CD4-positive, alpha-beta memory T cell (primary cell): ENCODE measurements around the gene TUBB3. TPM values are rescaled to one million over a fixed set of nuclear protein-coding genes. Genes with fewer than 3 reads are reported as not detected.

ENCODE experiments used
- CTCF ChIA-PET: fragments of 350-600 bp; sonication (Branson Sonifier 250); formaldehyde crosslinking; loops from one replicate; lab custom pipeline; 2021; ENCODE audit warnings: inconsistent platforms; ENCODE audit not compliant: partially characterized antibody; lab: Charles Lee
- POLR2A ChIA-PET: fragments of 350-600 bp; sonication (Branson Sonifier 250); formaldehyde crosslinking; loops from one replicate; lab custom pipeline; 2021; ENCODE audit not compliant: partially characterized antibody; lab: Charles Lee
- DNase-seq, 5 donors: peaks; one replicate each; pipeline versions ENCODE4 v3.0.0 to v3.0.0-alpha.2; 2020 to 2022; ENCODE audit warnings: mixed read lengths in 1 of 5
- H3K27ac ChIP-seq: one replicate; pipeline ENCODE4 v1.7.0; 2013; ENCODE audit warnings: low read depth, low read length
- H3K27me3 ChIP-seq: 2 replicates; pipeline ENCODE4 v1.7.0; 2013; ENCODE audit warnings: mild to moderate bottlenecking, low read length, moderate library complexity; ENCODE audit not compliant: insufficient read depth
- H3K36me3 ChIP-seq: 2 replicates; pipeline ENCODE4 v1.7.0; 2013; ENCODE audit warnings: mild to moderate bottlenecking, low read length, moderate library complexity; ENCODE audit not compliant: insufficient read depth
- H3K4me1 ChIP-seq: 2 replicates; pipeline ENCODE4 v1.7.0; 2013; ENCODE audit warnings: mild to moderate bottlenecking, low read length, moderate library complexity; ENCODE audit not compliant: insufficient read depth
- H3K4me3 ChIP-seq, 2 donors: one replicate each; pipeline ENCODE4 v1.7.0; 2013; ENCODE audit warnings: low read length in 2 of 2, mild to moderate bottlenecking in 1 of 2
- H3K9me3 ChIP-seq, 2 donors: one replicate each; pipeline ENCODE4 v1.7.0; 2013; ENCODE audit warnings: low read length in 2 of 2, control low read depth in 1 of 2; ENCODE audit not compliant: control insufficient read depth in 1 of 2
- H3K27ac Mint-ChIP-seq, 7 donors: one replicate each; pipeline ENCODE4 v1.8.0; 2020 to 2021; ENCODE audit warnings: mixed read lengths in 7 of 7, mild to moderate bottlenecking in 6 of 7, inconsistent platforms in 3 of 7, moderate library complexity in 3 of 7
- H3K27me3 Mint-ChIP-seq, 2 donors: one replicate each; pipeline ENCODE4 v1.8.0; 2020 to 2021; ENCODE audit warnings: mixed read lengths in 2 of 2
- H3K36me3 Mint-ChIP-seq, 2 donors: one replicate each; pipeline ENCODE4 v1.8.0; 2020 to 2021; ENCODE audit warnings: mixed read lengths in 2 of 2, inconsistent platforms in 1 of 2, mild to moderate bottlenecking in 1 of 2
- H3K4me1 Mint-ChIP-seq, 4 donors: one replicate each; pipeline ENCODE4 v1.8.0; 2020 to 2021; ENCODE audit warnings: mixed read lengths in 4 of 4, mild to moderate bottlenecking in 1 of 4
- H3K4me3 Mint-ChIP-seq, 8 donors: one replicate each; pipeline ENCODE4 v1.8.0; 2020 to 2021; ENCODE audit warnings: mixed read lengths in 8 of 8, mild to moderate bottlenecking in 7 of 8, moderate library complexity in 6 of 8, inconsistent platforms in 3 of 8
- H3K9me3 Mint-ChIP-seq, 8 donors: one replicate each; pipeline ENCODE4 v1.8.0; 2020 to 2021; ENCODE audit warnings: mixed read lengths in 8 of 8, mild to moderate bottlenecking in 5 of 8, inconsistent platforms in 3 of 8, moderate library complexity in 1 of 8
- intact Hi-C: fragments of 100-400 bp; cut with micrococcal nuclease; formaldehyde crosslinking; loops from one replicate; pipeline ENCODE4 v1.15.1; 2023
- polyA plus RNA-seq, 2 donors: library from polyadenylated mRNA; unstranded; fragments of 300-500 nt; fragmentation: Illumina TruSeq; gene quantifications; one replicate each; pipeline ENCODE4 v1.2.3, GENCODE V29; 2021
- total RNA-seq, 2 experiments: library from RNA; stranded (reverse); gene quantifications; one replicate each; pipeline ENCODE4 v1.2.3, GENCODE V29; 2021

TUBB3 gene
- total and polyA plus RNA-seq, 4 experiments from 2014 or later, result 0.73 TPM; not detected in 3

DNA sequence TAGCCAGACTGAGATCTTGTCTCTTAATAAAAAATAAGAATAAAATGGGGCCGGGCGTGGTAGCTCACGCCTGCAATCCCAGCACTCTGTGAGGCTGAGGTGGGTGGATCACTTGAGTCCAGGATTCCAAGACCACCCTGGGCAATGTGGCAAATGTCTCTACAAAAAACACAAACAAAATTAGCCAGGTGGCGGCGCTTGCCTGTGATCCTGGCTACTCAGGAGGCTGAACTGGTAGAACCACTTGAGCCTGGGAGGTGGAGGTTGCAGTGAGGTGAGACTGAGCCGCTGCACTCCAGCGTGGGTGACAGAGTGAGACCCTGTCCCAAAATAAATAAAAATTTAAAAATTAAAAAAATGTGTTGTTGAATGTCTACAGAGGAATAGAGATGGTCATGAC, 22.5 kb downstream of the TUBB3 start:
- Histone ChIP-seq H3K4me1 (peaks cover 16% of the 10 kb centered on the region), H3K36me3 (no peaks in the 10 kb centered on the region), H3K9me3 (no peaks in the 10 kb centered on the region), H3K27ac (no peak overlapping the region), H3K27me3 (peaks cover 5% of the 10 kb centered on the region), H3K4me3 (no peak overlapping the region)
- Mint-ChIP-seq H3K27ac (no peak overlapping the region), H3K9me3 (no peaks in the 10 kb centered on the region), H3K4me3 (peak overlapping the region in 1 of 8 donors; percentile 20), H3K36me3 (no peaks in the 10 kb centered on the region), H3K4me1 (peaks cover 8 to 19% (median 15%) of the 10 kb centered on the region in 4 donors), H3K27me3 (peaks cover 8 to 15% of the 10 kb centered on the region in 2 donors)
- no peak for DNase-seq
- intact Hi-C loops, result no loop called here
- ChIA-PET CTCF (no interaction called here), POLR2A (no interaction called here)

GRCh38 chr16:89946515-89946914, 23.4 kb downstream of the TUBB3 start:
- H3K4me3 Mint-ChIP-seq, result peak overlapping the region in 2 of 8 donors; percentile 25 to 44
- H3K4me1 ChIP-seq, result peaks cover 16% of the 10 kb centered on the region
- POLR2A ChIA-PET, result interaction anchor here (1.4 kb wide), 1 partner anchor 28 kb away, joined by 4 read pairs; the partner anchor contains the start of gene MC1R

DNA sequence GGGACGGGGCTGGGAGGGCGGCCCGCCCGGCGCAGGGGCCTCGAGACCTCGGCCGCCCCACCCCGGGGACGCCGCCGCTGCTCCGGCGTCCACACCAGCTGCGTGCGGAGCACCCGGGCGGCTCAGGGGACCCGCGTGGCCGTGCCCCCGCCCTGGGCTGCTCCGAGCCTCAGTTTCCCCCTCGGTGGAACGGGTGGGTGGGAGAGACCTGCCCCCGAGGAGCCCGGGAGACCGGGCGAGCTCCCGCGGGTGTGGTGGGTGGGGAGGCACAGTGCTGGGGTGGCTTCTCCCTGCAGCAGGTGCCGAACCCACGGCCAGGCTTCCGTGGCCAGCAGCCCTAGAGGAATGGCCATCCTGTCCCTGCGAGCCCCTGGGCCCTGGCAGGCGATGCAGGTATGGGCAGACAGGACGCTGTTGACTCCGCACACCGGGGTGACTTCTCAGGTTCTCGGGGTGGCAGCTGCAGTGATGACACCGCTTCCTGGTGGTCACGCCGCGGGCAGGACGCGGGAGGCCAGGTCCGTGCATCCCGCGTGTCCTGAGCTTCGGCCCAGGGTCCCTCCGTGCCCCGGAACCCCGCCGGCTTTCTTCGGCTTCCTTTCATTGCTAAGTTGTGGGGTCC, 26.1 kb downstream of the TUBB3 start:
- no peak for DNase-seq
- POLR2A ChIA-PET, result interaction anchor here (2.3 kb wide), 1 partner anchor 23 kb away, joined by 7 read pairs; no protein-coding TSS in a partner anchor
- CTCF ChIA-PET, result no interaction called here
- H3K4me1 Mint-ChIP-seq, result peaks cover 3 to 21% (median 15%) of the 10 kb centered on the region in 4 donors
- Histone ChIP-seq H3K36me3 (no peaks in the 10 kb centered on the region), H3K4me3 (peak overlapping the region in 1 of 2 donors; percentile 42), H3K27me3 (peaks cover 5% of the 10 kb centered on the region), H3K9me3 (no peaks in the 10 kb centered on the region), H3K27ac (no peak overlapping the region), H3K4me1 (peaks cover 16% of the 10 kb centered on the region)
- peak overlapping the region in 5 of 7 donors; percentile 50 to 76 (median 61) for H3K27ac Mint-ChIP-seq
- H3K36me3 Mint-ChIP-seq, result peaks cover 0 to 3% of the 10 kb centered on the region in 2 donors
- no peaks in the 10 kb centered on the region for H3K9me3 Mint-ChIP-seq
- intact Hi-C loops, result no loop called here
- H3K4me3 Mint-ChIP-seq, result peak overlapping the region; percentile 74 to 85 (median 80)
- peaks cover 5 to 12% of the 10 kb centered on the region in 2 donors for H3K27me3 Mint-ChIP-seq

More at GRCh38 chr16:89946515-89946914, 23.4 kb downstream of the TUBB3 start:
- Histone ChIP-seq H3K4me3 (no peak overlapping the region), H3K9me3 (no peaks in the 10 kb centered on the region), H3K27ac (no peak overlapping the region), H3K36me3 (no peaks in the 10 kb centered on the region), H3K27me3 (peaks cover 5% of the 10 kb centered on the region)
- Mint-ChIP-seq H3K36me3 (peaks cover 0 to under 1% of the 10 kb centered on the region in 2 donors), H3K27me3 (peaks cover 8 to 15% of the 10 kb centered on the region in 2 donors), H3K27ac (no peak overlapping the region), H3K9me3 (no peaks in the 10 kb centered on the region), H3K4me1 (peaks cover 7 to 19% (median 16%) of the 10 kb centered on the region in 4 donors)
- intact Hi-C loops, result no loop called here
- CTCF ChIA-PET, result no interaction called here
- DNase-seq, result no peak

DNA sequence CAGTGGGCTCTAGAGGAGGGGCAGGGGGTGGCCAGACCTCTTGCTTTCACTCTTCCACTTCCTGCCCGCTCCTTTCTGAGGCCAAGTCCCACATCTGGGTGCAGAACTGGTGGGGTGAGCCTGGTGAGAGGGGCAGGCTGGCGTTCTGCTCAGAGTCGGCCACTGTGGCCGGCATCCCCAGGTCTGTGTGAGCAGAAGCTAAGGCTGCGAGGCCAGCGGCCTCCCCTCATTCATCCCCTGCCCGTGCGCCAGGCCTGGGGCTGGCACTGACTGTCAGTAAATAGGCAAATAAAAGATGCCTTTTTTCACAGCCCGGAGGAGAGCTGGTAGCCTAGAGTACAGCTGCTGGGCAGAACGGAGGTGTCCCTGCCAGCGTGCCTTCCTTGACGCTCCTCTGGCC, 26.6 kb downstream of the TUBB3 start:
- Histone ChIP-seq H3K4me1 (peaks cover 16% of the 10 kb centered on the region), H3K9me3 (no peaks in the 10 kb centered on the region), H3K27ac (no peak overlapping the region), H3K4me3 (no peak overlapping the region), H3K27me3 (peaks cover 5% of the 10 kb centered on the region), H3K36me3 (no peaks in the 10 kb centered on the region)
- no peak for DNase-seq
- H3K27ac Mint-ChIP-seq, result peak overlapping the region in 6 of 7 donors; percentile 8 to 79 (median 52)
- peaks cover 4 to 11% of the 10 kb centered on the region in 2 donors for H3K27me3 Mint-ChIP-seq
- peaks cover 3 to 21% (median 15%) of the 10 kb centered on the region in 4 donors for H3K4me1 Mint-ChIP-seq
- POLR2A ChIA-PET, result interaction anchor here (1.9 kb wide), 1 partner anchor 76 kb away, joined by 5 read pairs; the partner anchor contains the start of gene TCF25
- intact Hi-C loops, result no loop called here
- CTCF ChIA-PET, result interaction anchor here (0.9 kb wide), 1 partner anchor 74 kb away, joined by 3 read pairs; no protein-coding TSS in a partner anchor
- no peaks in the 10 kb centered on the region for H3K9me3 Mint-ChIP-seq
- peak overlapping the region; percentile 74 to 85 (median 80) for H3K4me3 Mint-ChIP-seq
- H3K36me3 Mint-ChIP-seq, result peaks cover 0 to 3% of the 10 kb centered on the region in 2 donors

DNA sequence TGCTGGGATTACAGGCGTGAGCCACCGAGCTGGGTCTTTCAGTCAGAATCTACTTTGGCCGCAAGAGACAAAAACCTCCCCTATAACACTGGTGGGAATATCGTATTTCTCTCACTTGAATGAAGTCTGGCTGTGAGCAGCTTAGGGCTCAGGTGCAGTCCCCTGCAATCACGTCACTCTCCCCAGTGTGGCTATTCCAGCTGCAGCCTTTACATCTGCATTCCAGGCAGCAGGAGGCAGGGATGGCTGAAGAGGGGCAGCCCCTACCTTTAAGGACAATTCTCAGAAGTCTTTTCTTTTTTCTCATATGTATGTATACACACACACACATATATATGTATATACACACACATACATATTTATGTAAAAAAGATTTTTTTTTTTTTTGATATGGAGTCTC, 28.4 kb downstream of the TUBB3 start:
- POLR2A ChIA-PET, result interaction anchor here (1.1 to 1.9 kb wide), 2 partner anchors 18 to 78 kb away, joined by 3 to 5 read pairs; partner anchors contain the start of gene TCF25

GRCh38 chr16:89952049-89952448, 28.9 kb downstream of the TUBB3 start:
- Histone ChIP-seq H3K4me3 (no peak overlapping the region), H3K27ac (no peak overlapping the region), H3K9me3 (no peaks in the 10 kb centered on the region), H3K27me3 (no peaks in the 10 kb centered on the region), H3K4me1 (peaks cover 16% of the 10 kb centered on the region), H3K36me3 (no peaks in the 10 kb centered on the region)
- no peaks in the 10 kb centered on the region for H3K9me3 Mint-ChIP-seq
- no peak for DNase-seq
- ChIA-PET CTCF (interaction anchor here (1.6 kb wide), 1 partner anchor 18 kb away, joined by 4 read pairs; no protein-coding TSS in a partner anchor), POLR2A (no interaction called here)
- peaks cover 0 to 1% of the 10 kb centered on the region in 2 donors for H3K27me3 Mint-ChIP-seq
- H3K4me1 Mint-ChIP-seq, result peaks cover 2 to 21% (median 15%) of the 10 kb centered on the region in 4 donors
- H3K36me3 Mint-ChIP-seq, result peaks cover 0 to 8% of the 10 kb centered on the region in 2 donors
- no peak overlapping the region for H3K4me3 Mint-ChIP-seq
- intact Hi-C loops, result no loop called here
- H3K27ac Mint-ChIP-seq, result no peak overlapping the region

More for the DNA sequence above, 28.4 kb downstream of the TUBB3 start:
- intact Hi-C loops, result no loop called here
- no peak overlapping the region for H3K27ac ChIP-seq
- Mint-ChIP-seq H3K27ac (no peak overlapping the region), H3K9me3 (no peaks in the 10 kb centered on the region), H3K36me3 (peaks cover 0 to 6% of the 10 kb centered on the region in 2 donors), H3K4me3 (peak overlapping the region in 4 of 8 donors; percentile 59 to 71 (median 62)), H3K4me1 (peaks cover 2 to 21% (median 15%) of the 10 kb centered on the region in 4 donors), H3K27me3 (peaks cover 0 to 1% of the 10 kb centered on the region in 2 donors)
- CTCF ChIA-PET, result interaction anchor here (1.6 kb wide), 1 partner anchor 19 kb away, joined by 4 read pairs; no protein-coding TSS in a partner anchor
- no peak overlapping the region for H3K4me3 ChIP-seq
- H3K27me3 ChIP-seq, result peaks cover 1% of the 10 kb centered on the region
- no peak for DNase-seq
- no peaks in the 10 kb centered on the region for H3K36me3 ChIP-seq
- H3K4me1 ChIP-seq, result peaks cover 16% of the 10 kb centered on the region
- H3K9me3 ChIP-seq, result no peaks in the 10 kb centered on the region

GRCh38 chr16:89952551-89952950, 29.4 kb downstream of the TUBB3 start:
- Histone ChIP-seq H3K27ac (no peak overlapping the region), H3K9me3 (no peaks in the 10 kb centered on the region), H3K36me3 (no peaks in the 10 kb centered on the region), H3K4me3 (no peak overlapping the region), H3K4me1 (peaks cover 14% of the 10 kb centered on the region), H3K27me3 (no peaks in the 10 kb centered on the region)
- Mint-ChIP-seq H3K4me1 (peaks cover 2 to 21% (median 12%) of the 10 kb centered on the region in 4 donors), H3K9me3 (no peaks in the 10 kb centered on the region), H3K4me3 (no peak overlapping the region), H3K27ac (no peak overlapping the region), H3K27me3 (no peaks in the 10 kb centered on the region), H3K36me3 (peaks cover 0 to 9% of the 10 kb centered on the region in 2 donors)
- ChIA-PET POLR2A (no interaction called here), CTCF (interaction anchor here (1.6 kb wide), 1 partner anchor 18 kb away, joined by 4 read pairs; no protein-coding TSS in a partner anchor)
- DNase-seq, result no peak
- intact Hi-C loops, result no loop called here
